ENCODE measurements around the gene ZFR. TPM values are rescaled to one million over a fixed set of nuclear protein-coding genes. Genes with fewer than 3 reads are reported as not detected.

Gene ZFR
- polyA plus RNA-seq, 2 of the 4 experiments (the other 2 are of a cell fraction), result 65.6 to 107 TPM

DNA sequence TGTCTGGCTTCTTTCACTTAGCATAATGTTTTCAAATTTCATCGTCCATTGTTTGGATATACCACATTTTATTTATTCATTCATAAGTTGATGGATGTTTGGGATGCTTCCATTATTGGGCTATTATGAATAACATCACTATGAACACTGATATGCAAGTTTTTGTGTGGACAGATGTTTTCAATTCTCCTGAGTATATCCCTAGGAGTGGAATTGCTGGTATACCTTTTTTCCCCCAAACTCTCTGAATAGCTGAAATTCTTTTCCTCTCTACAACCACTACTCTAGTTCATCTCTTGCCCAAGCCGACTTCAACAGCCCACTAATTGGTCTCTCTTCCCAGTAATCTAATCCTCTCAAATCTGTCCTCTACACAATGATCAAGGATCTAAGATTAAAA is 4.7 kb upstream of the ZFR start:
- FAIRE-seq (no peak), ATAC-seq (no peak), DNase-seq (ENCODE audit: low read depth in 1 of 2, low spot score in 1 of 2) (no peak)
- ChIA-PET POLR2A (no interaction called here), CTCF (interaction anchor here (1.6 kb wide), 1 partner anchor 10 kb away, joined by 7 read pairs; no protein-coding TSS in a partner anchor)
- 33% methylated on average over 2 of the region's 2 CpGs for WGBS (ENCODE audit: missing lambda C conversion rate)
- H3K27ac ChIP-seq, result no peak overlapping the region
- H3K4me2 ChIP-seq, result no peak overlapping the region
- no peaks in the 10 kb centered on the region for H3K9me3 ChIP-seq
- peaks cover 5% of the 10 kb centered on the region; the same call in 1 of the 3 replicates for H3K4me1 ChIP-seq
- no peak overlapping the region for H3K4me3 ChIP-seq
- no peak for TF ChIP-seq CBX2 (IDR thresholded peaks at IDR 0.05; ENCODE audit: borderline replicate concordance, low read depth)
- TF ChIP-seq RCOR1 (IDR thresholded peaks at IDR 0.05; ENCODE audit: low read depth, low read length), result no peak
- no peak for TF ChIP-seq KDM5A (IDR thresholded peaks at IDR 0.05)
- TF ChIP-seq FOSL2 (IDR thresholded peaks at IDR 0.05), result no peak
- TF ChIP-seq FOSL2 (CRISPR knock-in tag; IDR thresholded peaks at IDR 0.05), result no peak
- TF ChIP-seq BHLHE40 (IDR thresholded peaks at IDR 0.05; ENCODE audit: low read depth, low read length), result no peak
- TF ChIP-seq, protein P1, sequence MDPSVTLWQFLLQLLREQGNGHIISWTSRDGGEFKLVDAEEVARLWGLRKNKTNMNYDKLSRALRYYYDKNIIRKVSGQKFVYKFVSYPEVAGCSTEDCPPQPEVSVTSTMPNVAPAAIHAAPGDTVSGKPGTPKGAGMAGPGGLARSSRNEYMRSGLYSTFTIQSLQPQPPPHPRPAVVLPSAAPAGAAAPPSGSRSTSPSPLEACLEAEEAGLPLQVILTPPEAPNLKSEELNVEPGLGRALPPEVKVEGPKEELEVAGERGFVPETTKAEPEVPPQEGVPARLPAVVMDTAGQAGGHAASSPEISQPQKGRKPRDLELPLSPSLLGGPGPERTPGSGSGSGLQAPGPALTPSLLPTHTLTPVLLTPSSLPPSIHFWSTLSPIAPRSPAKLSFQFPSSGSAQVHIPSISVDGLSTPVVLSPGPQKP (IDR thresholded peaks at IDR 0.05; ENCODE audit: low read depth, low read length), result no peak
- no peak for TF ChIP-seq PHF8 (IDR thresholded peaks at IDR 0.05; ENCODE audit: borderline replicate concordance, low read depth)
- no peak for TF ChIP-seq SMC3 (IDR thresholded peaks at IDR 0.05)
- TF ChIP-seq, protein P2, sequence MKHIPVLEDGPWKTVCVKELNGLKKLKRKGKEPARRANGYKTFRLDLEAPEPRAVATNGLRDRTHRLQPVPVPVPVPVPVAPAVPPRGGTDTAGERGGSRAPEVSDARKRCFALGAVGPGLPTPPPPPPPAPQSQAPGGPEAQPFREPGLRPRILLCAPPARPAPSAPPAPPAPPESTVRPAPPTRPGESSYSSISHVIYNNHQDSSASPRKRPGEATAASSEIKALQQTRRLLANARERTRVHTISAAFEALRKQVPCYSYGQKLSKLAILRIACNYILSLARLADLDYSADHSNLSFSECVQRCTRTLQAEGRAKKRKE (CRISPR knock-in tag; IDR thresholded peaks at IDR 0.05; ENCODE audit: low read depth), result no peak

DNA sequence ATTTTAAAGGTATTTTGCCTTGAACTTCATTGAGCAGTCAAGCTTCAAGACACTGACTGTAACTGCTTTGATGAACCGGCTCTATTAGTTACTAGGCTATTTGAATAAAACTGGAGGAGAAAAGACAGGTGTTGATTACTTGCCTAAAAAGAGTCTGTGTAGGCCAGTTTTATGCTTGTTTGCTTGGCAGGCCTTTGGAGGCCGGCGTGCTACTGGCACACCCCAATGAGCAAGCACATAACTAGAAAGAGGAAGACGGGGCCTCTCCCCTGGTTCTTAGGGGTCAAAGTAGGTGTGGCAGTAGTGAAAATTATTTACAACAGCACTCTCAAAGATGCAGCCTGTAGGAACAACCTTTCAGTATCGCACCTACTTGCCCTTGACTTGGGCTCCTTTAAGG is 2.1 kb upstream of the ZFR start:
- ChIA-PET POLR2A (no interaction called here), CTCF (interaction anchor here (2.1 kb wide), 1 partner anchor 43 kb away, joined by 7 read pairs; no protein-coding TSS in a partner anchor)
- 90% methylated on average over 5 of the region's 5 CpGs for WGBS (ENCODE audit: missing lambda C conversion rate)
- H3K4me2 ChIP-seq, result no peak overlapping the region
- H3K9me3 ChIP-seq, result no peaks in the 10 kb centered on the region
- no peak for FAIRE-seq
- no peak overlapping the region for H3K27ac ChIP-seq
- DNase-seq (ENCODE audit: low read depth in 1 of 2, low spot score in 1 of 2), result no peak
- H3K4me3 ChIP-seq, result no peak overlapping the region
- H3K4me1 ChIP-seq, result peaks cover 18% of the 10 kb centered on the region
- no peak for TF ChIP-seq BHLHE40 (IDR thresholded peaks at IDR 0.05; ENCODE audit: low read depth, low read length)
- TF ChIP-seq, protein P3, sequence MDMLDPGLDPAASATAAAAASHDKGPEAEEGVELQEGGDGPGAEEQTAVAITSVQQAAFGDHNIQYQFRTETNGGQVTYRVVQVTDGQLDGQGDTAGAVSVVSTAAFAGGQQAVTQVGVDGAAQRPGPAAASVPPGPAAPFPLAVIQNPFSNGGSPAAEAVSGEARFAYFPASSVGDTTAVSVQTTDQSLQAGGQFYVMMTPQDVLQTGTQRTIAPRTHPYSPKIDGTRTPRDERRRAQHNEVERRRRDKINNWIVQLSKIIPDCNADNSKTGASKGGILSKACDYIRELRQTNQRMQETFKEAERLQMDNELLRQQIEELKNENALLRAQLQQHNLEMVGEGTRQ (IDR thresholded peaks at IDR 0.05), result no peak
- TF ChIP-seq, protein P4, sequence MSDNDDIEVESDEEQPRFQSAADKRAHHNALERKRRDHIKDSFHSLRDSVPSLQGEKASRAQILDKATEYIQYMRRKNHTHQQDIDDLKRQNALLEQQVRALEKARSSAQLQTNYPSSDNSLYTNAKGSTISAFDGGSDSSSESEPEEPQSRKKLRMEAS (IDR thresholded peaks at IDR 0.05), result no peak
- no peak for TF ChIP-seq ZC3H11A (IDR thresholded peaks at IDR 0.05)
- TF ChIP-seq, protein P5, sequence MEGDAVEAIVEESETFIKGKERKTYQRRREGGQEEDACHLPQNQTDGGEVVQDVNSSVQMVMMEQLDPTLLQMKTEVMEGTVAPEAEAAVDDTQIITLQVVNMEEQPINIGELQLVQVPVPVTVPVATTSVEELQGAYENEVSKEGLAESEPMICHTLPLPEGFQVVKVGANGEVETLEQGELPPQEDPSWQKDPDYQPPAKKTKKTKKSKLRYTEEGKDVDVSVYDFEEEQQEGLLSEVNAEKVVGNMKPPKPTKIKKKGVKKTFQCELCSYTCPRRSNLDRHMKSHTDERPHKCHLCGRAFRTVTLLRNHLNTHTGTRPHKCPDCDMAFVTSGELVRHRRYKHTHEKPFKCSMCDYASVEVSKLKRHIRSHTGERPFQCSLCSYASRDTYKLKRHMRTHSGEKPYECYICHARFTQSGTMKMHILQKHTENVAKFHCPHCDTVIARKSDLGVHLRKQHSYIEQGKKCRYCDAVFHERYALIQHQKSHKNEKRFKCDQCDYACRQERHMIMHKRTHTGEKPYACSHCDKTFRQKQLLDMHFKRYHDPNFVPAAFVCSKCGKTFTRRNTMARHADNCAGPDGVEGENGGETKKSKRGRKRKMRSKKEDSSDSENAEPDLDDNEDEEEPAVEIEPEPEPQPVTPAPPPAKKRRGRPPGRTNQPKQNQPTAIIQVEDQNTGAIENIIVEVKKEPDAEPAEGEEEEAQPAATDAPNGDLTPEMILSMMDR (IDR thresholded peaks at IDR 0.05), result no peak
- TF ChIP-seq, protein P6, sequence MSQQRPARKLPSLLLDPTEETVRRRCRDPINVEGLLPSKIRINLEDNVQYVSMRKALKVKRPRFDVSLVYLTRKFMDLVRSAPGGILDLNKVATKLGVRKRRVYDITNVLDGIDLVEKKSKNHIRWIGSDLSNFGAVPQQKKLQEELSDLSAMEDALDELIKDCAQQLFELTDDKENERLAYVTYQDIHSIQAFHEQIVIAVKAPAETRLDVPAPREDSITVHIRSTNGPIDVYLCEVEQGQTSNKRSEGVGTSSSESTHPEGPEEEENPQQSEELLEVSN (IDR thresholded peaks at IDR 0.05; ENCODE audit: borderline replicate concordance, low read depth), result no peak
- TF ChIP-seq HDAC2 (IDR thresholded peaks at IDR 0.05), result no peak
- ATAC-seq, result no peak

DNA sequence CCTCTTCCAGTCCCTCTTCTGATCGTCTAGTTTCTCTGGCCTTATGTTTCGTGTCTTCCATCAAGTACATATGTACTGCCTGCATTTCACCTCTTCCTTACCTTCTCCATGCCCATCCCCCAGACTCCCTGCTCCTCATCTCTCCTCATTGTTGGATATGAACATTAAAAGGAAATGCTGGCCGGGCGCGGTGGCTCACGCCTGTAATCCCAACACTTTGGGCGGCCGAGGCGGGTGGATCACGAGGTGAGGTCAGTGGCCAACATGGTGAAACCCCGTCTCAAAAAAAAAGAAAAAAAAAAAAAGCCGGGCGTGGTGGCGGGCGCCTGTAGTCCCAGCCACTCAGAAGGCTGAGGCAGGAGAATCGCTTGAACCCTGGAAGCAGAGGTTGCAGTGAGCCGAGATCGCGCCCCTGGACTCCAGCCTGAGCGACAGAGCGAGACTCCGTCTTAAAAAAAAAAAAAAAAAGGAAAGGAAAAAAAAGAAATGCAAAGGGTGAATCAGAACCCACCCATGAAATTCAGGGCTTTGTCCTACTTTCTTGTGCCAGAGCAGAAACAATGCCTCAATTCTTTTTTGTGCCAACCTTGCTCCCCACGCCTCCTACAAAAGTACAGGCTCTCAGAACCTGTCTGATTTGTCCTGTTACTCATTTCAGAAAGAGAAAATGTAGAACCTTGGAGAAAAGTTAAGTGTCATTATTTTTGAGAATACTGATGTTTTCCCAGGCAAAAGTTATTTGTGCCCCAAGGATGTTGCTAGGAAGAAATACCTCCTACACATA is 1.5 kb upstream of the ZFR start:
- peaks cover 21% of the 10 kb centered on the region for H3K4me1 ChIP-seq
- FAIRE-seq (no peak), DNase-seq (ENCODE audit: low read depth in 1 of 2, low spot score in 1 of 2) (no peak), ATAC-seq (no peak)
- ChIA-PET POLR2A (no interaction called here), CTCF (no interaction called here)
- H3K4me3 ChIP-seq, result no peak overlapping the region
- WGBS (ENCODE audit: missing lambda C conversion rate), result 91% methylated on average over 23 of the region's 23 CpGs
- no peak overlapping the region for H3K27ac ChIP-seq
- H3K4me2 ChIP-seq, result no peak overlapping the region
- H3K9me3 ChIP-seq, result no peaks in the 10 kb centered on the region
- TF ChIP-seq ESRRA (IDR thresholded peaks at IDR 0.05; ENCODE audit: borderline replicate concordance, low read length) (no peak), EHF (CRISPR knock-in tag; IDR thresholded peaks at IDR 0.05) (no peak), FOSB (CRISPR knock-in tag; IDR thresholded peaks at IDR 0.05) (no peak), CBX8 (IDR thresholded peaks at IDR 0.05) (no peak), ZC3H11A (IDR thresholded peaks at IDR 0.05) (no peak), TP53 (CRISPR knock-in tag; IDR thresholded peaks at IDR 0.05) (no peak), NPAS2 (CRISPR knock-in tag; IDR thresholded peaks at IDR 0.05; ENCODE audit: borderline replicate concordance) (no peak), SREBF2 (IDR thresholded peaks at IDR 0.05) (no peak)
- TF ChIP-seq, protein P7, sequence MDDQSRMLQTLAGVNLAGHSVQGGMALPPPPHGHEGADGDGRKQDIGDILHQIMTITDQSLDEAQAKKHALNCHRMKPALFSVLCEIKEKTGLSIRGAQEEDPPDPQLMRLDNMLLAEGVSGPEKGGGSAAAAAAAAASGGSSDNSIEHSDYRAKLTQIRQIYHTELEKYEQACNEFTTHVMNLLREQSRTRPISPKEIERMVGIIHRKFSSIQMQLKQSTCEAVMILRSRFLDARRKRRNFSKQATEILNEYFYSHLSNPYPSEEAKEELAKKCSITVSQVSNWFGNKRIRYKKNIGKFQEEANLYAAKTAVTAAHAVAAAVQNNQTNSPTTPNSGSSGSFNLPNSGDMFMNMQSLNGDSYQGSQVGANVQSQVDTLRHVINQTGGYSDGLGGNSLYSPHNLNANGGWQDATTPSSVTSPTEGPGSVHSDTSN (IDR thresholded peaks at IDR 0.05), result no peak
- TF ChIP-seq, protein P8, sequence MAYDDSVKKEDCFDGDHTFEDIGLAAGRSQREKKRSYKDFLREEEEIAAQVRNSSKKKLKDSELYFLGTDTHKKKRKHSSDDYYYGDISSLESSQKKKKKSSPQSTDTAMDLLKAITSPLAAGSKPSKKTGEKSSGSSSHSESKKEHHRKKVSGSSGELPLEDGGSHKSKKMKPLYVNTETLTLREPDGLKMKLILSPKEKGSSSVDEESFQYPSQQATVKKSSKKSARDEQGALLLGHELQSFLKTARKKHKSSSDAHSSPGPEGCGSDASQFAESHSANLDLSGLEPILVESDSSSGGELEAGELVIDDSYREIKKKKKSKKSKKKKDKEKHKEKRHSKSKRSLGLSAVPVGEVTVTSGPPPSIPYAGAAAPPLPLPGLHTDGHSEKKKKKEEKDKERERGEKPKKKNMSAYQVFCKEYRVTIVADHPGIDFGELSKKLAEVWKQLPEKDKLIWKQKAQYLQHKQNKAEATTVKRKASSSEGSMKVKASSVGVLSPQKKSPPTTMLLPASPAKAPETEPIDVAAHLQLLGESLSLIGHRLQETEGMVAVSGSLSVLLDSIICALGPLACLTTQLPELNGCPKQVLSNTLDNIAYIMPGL (CRISPR knock-in tag; IDR thresholded peaks at IDR 0.05; ENCODE audit: borderline replicate concordance), result no peak

Measured in A549 (cell line).